SK-N-SH (cell line): ENCODE measurements around the gene LATS2. TPM values are rescaled to one million over a fixed set of nuclear protein-coding genes. Genes with fewer than 3 reads are reported as not detected.

Source experiments
- CHD2 ChIP-seq: fragments of 150-350 bp; IDR thresholded peaks from 2 replicates; pipeline ENCODE4 v1.6.1; 2018; ENCODE audit warnings: low read length; ENCODE audit not compliant: partially characterized antibody
- ELF1 ChIP-seq: IDR thresholded peaks from 2 replicates; pipeline ENCODE4 v1.4.0; 2012
- EP300 ChIP-seq, 2 experiments: IDR thresholded peaks; 2 replicates each; pipeline versions ENCODE4 v1.4.0 to v1.6.1; 2012; ENCODE audit warnings: borderline replicate concordance in 1 of 2, low read depth in 1 of 2, low read length in 1 of 2
- EZH2phosphoT487 ChIP-seq: fragments of 200-600 bp; sonication (generic); IDR thresholded peaks from 2 replicates; pipeline ENCODE4 v1.6.1; 2017; ENCODE audit warnings: low read depth, mixed run types, mild to moderate bottlenecking, antibody characterized with exemption, moderate library complexity, borderline replicate concordance
- FOSL2 ChIP-seq: IDR thresholded peaks from 2 replicates; pipeline ENCODE4 v1.4.0; 2012; ENCODE audit warnings: low read depth, mild to moderate bottlenecking, moderate library complexity, borderline replicate concordance
- FOXJ3 ChIP-seq: sonication (generic); formaldehyde crosslinking; IDR thresholded peaks from 2 replicates; pipeline ENCODE4 v1.5.1; 2020; ENCODE audit warnings: mild to moderate bottlenecking, missing genetic modification reagents
- FOXM1 ChIP-seq: IDR thresholded peaks from 2 replicates; pipeline ENCODE4 v1.4.0; 2012; ENCODE audit warnings: low read depth, mild to moderate bottlenecking
- GABPA ChIP-seq: IDR thresholded peaks from 2 replicates; pipeline ENCODE4 v1.4.0; 2012; ENCODE audit warnings: low read depth, mild to moderate bottlenecking
- GATA2 ChIP-seq: sonication (generic); formaldehyde crosslinking; IDR thresholded peaks from 2 replicates; pipeline ENCODE4 v1.5.0; 2020; ENCODE audit warnings: mild to moderate bottlenecking, missing genetic modification reagents
- MXI1 ChIP-seq: IDR thresholded peaks from 2 replicates; pipeline ENCODE4 v1.6.1; 2012; ENCODE audit warnings: mild to moderate bottlenecking, low read depth, low read length, improper control_type of control experiment
- NRF1 ChIP-seq: IDR thresholded peaks from 2 replicates; pipeline ENCODE4 v1.6.1; 2012; ENCODE audit warnings: low read depth, mild to moderate bottlenecking, low read length
- POLR2AphosphoS5 ChIP-seq: IDR thresholded peaks from 2 replicates; pipeline ENCODE4 v1.6.1; 2012; ENCODE audit warnings: low read depth, low read length
- SMC3 ChIP-seq: IDR thresholded peaks from 2 replicates; pipeline ENCODE4 v1.6.1; 2012; ENCODE audit warnings: low read depth, low read length, improper control_type of control experiment
- TAF1 ChIP-seq: IDR thresholded peaks from 2 replicates; pipeline ENCODE4 v1.6.1; 2012; ENCODE audit warnings: low read depth, mild to moderate bottlenecking, low read length, moderate library complexity, borderline replicate concordance
- TCF12 ChIP-seq: IDR thresholded peaks from 2 replicates; pipeline ENCODE4 v1.4.0; 2012
- YY1 ChIP-seq: IDR thresholded peaks from 2 replicates; pipeline ENCODE4 v1.4.0; 2012; ENCODE audit warnings: low read depth, mild to moderate bottlenecking
- polyA plus RNA-seq, 3 experiments: library from polyadenylated mRNA; depleted of rRNA; stranded (reverse); fragments of >200 nt; gene quantifications; 2 replicates each; pipeline ENCODE4 v1.2.3, GENCODE V29; 2012
- TF ChIP-seq, protein P1 (sequence below): IDR thresholded peaks from 2 replicates; pipeline ENCODE4 v1.4.0; 2012; ENCODE audit warnings: low read depth, borderline replicate concordance
- TF ChIP-seq, protein P2 (sequence below): fragments of 200-600 bp; sonication (generic); IDR thresholded peaks from 2 replicates; pipeline ENCODE4 v1.6.1; 2017; ENCODE audit warnings: antibody characterized with exemption, mild to moderate bottlenecking, moderate library complexity
- TF ChIP-seq, protein P3 (sequence below): IDR thresholded peaks from 2 replicates; pipeline ENCODE4 v1.4.0; 2012; ENCODE audit warnings: low read depth, borderline replicate concordance

The LATS2 gene
- polyA plus RNA-seq, 1 of the 3 experiments (the other 2 are of a cell fraction): 19.6 TPM

DNA sequence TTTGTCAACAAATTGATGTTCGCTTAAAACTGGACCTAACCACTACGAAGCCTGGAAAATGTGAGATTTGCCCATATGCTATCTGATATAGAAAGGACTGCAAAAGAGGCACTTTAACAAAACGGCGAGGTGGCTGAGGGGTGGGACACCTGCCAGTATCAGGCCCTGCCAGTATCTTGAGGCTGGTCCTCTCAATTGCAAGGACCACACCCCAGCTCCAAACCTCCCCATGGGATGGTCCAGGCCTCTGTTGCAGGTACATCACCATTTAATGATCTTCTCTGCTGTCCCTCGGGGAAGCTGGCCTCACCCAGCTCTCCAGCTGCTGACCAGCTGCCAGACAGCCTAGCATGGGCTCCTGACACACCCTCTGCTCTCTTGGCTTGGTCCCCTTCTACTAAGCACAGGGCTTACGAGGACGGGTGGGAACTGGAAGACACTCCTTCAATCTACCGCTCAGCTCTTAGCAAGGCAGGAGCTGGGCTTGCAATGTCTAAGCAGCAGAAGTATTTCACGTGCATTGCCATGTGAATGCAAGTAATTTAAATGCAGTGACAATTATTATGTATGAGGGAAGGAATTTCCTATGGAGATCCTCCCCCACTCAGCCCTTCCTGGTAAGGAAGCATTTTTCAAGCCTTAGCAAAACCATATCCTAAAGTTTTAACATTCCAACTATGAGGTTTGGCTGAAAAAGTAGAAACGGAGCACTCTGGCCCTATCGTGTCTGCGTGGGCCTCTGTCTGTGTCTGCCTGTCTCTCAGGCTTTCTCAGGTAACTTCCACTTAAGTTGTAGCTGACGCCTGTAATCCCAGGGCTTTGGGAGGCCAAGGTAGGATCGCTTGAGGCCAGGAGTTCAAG, 63.9 kb downstream of the LATS2 start (continued):
- peak; percentile 32; the same call in 1 of the 2 replicates for TF ChIP-seq TAF1
- TF ChIP-seq SMC3: no peak
- TF ChIP-seq ELF1: peak; percentile 74; the same call in 1 of the 2 replicates
- TF ChIP-seq, protein P1, sequence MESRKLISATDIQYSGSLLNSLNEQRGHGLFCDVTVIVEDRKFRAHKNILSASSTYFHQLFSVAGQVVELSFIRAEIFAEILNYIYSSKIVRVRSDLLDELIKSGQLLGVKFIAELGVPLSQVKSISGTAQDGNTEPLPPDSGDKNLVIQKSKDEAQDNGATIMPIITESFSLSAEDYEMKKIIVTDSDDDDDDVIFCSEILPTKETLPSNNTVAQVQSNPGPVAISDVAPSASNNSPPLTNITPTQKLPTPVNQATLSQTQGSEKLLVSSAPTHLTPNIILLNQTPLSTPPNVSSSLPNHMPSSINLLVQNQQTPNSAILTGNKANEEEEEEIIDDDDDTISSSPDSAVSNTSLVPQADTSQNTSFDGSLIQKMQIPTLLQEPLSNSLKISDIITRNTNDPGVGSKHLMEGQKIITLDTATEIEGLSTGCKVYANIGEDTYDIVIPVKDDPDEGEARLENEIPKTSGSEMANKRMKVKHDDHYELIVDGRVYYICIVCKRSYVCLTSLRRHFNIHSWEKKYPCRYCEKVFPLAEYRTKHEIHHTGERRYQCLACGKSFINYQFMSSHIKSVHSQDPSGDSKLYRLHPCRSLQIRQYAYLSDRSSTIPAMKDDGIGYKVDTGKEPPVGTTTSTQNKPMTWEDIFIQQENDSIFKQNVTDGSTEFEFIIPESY: no peak
- no peak for TF ChIP-seq CHD2
- TF ChIP-seq, protein P2, sequence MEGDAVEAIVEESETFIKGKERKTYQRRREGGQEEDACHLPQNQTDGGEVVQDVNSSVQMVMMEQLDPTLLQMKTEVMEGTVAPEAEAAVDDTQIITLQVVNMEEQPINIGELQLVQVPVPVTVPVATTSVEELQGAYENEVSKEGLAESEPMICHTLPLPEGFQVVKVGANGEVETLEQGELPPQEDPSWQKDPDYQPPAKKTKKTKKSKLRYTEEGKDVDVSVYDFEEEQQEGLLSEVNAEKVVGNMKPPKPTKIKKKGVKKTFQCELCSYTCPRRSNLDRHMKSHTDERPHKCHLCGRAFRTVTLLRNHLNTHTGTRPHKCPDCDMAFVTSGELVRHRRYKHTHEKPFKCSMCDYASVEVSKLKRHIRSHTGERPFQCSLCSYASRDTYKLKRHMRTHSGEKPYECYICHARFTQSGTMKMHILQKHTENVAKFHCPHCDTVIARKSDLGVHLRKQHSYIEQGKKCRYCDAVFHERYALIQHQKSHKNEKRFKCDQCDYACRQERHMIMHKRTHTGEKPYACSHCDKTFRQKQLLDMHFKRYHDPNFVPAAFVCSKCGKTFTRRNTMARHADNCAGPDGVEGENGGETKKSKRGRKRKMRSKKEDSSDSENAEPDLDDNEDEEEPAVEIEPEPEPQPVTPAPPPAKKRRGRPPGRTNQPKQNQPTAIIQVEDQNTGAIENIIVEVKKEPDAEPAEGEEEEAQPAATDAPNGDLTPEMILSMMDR: no peak
- TF ChIP-seq, protein P3, sequence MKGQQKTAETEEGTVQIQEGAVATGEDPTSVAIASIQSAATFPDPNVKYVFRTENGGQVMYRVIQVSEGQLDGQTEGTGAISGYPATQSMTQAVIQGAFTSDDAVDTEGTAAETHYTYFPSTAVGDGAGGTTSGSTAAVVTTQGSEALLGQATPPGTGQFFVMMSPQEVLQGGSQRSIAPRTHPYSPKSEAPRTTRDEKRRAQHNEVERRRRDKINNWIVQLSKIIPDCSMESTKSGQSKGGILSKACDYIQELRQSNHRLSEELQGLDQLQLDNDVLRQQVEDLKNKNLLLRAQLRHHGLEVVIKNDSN: 0 out of 2 replicates have a peak, but pooled peaks have one; percentile 4
- no peak for TF ChIP-seq MXI1
- TF ChIP-seq POLR2AphosphoS5: peak; percentile 53; the same call in 1 of the 2 replicates
- peak in 1 of 2 experiments; percentile 95; a peak in 2 of 4 replicates for TF ChIP-seq EP300 (IDR thresholded peaks at IDR 0.05; ENCODE audit: borderline replicate concordance in 1 of 2, low read depth in 1 of 2, low read length in 1 of 2)
- no peak for TF ChIP-seq FOXM1
- TF ChIP-seq TCF12: peak; percentile 85
- TF ChIP-seq GABPA: no peak
- TF ChIP-seq EZH2phosphoT487: no peak
- no peak for TF ChIP-seq GATA2 (CRISPR knock-in tag)
- peak; percentile 62; the same call in 1 of the 2 replicates for TF ChIP-seq FOSL2
- no peak for TF ChIP-seq FOXJ3
- TF ChIP-seq NRF1: no peak
- no peak for TF ChIP-seq YY1
